ENCODE data around the gene ACOT8.

The ACOT8 gene

DNA sequence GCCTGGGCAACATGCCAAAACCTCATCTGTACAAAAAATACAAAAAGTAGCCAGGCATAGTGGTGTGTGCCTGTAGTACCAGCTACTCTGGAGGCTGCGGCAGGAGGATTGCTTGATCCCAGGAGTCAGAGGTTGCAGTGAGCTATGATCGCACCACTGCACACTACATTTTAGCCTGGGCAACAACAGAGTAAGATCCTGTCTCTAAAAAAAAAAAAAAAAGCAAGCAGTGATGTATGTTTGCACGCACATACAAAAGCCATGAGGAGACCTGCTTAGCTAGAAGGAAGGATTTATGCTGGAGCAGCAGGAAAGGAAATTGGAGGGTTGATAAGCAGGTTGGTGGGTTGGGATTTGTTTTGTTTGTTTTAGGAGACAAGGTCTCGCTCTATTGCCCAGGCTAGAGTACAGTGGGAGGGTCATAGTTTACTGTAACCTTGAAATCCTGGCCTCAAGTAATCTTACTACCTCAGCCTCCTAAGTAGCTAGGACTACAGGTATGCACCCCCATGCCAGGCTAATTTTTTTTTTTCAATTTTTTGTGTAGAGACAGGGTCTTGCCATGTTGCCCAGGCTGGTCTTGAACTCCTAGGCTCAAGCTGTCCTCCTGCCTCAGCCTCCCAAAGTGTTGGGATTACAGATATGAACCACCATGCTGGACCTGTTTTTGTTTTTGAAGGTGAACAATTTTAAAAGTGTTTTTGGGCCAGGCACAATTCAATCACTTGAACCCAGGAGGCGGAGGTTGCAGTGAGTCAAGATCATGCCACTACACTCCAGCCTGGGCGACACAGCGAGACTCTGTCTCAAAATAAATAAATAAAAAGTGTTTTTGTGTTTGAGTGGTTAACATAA is 4.3 kb upstream of the ACOT8 start:
- Mint-ChIP-seq H3K9me3 (no peaks in the 10 kb centered on the region), H3K4me1 (peaks cover 34% of the 10 kb centered on the region), H3K4me3 (no peak overlapping the region), H3K36me3 (ENCODE audit: low read depth) (no peaks in the 10 kb centered on the region), H3K27ac (no peak overlapping the region), H3K27me3 (ENCODE audit: low read depth) (no peaks in the 10 kb centered on the region)
- TF ChIP-seq, protein P1, sequence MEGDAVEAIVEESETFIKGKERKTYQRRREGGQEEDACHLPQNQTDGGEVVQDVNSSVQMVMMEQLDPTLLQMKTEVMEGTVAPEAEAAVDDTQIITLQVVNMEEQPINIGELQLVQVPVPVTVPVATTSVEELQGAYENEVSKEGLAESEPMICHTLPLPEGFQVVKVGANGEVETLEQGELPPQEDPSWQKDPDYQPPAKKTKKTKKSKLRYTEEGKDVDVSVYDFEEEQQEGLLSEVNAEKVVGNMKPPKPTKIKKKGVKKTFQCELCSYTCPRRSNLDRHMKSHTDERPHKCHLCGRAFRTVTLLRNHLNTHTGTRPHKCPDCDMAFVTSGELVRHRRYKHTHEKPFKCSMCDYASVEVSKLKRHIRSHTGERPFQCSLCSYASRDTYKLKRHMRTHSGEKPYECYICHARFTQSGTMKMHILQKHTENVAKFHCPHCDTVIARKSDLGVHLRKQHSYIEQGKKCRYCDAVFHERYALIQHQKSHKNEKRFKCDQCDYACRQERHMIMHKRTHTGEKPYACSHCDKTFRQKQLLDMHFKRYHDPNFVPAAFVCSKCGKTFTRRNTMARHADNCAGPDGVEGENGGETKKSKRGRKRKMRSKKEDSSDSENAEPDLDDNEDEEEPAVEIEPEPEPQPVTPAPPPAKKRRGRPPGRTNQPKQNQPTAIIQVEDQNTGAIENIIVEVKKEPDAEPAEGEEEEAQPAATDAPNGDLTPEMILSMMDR (IDR thresholded peaks at IDR 0.05; ENCODE audit: unreplicated experiment in 3 of 3): no peak

DNA sequence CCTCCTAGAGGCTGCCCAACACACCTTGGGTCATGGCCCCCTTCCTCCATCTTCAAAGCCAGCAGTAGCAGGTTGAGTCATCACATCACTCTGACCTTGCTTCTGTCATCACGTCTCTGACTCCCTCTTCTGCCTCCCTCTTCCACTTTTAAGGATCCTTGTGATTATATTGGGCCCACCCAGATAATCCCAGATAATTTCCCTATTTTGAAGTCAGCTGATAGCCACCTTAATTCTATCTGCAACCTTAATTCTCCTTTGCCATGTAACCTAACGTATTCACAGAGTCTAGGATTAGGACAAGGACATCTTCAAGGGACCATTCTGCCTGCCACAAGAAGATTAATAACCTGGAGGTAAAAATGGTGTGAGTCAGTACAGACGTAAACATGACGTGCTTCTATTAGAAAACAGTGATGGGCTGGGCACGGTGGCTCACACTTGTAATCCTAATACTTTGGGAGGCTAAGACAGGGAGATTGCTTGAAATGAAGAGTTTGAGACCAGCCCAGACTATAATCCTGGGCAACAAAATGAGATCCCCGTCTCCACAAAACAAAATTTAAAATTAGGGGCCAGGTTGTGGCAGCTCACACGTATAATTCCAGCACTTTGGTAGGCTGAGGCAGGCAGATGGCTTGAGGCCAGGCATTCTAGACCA is 3.5 kb upstream of the ACOT8 start:
- Mint-ChIP-seq H3K27me3 (ENCODE audit: low read depth) (no peaks in the 10 kb centered on the region), H3K4me3 (peak overlapping the region; percentile 38 to 73 (median 50)), H3K36me3 (ENCODE audit: low read depth) (no peaks in the 10 kb centered on the region), H3K27ac (peak overlapping the region in 1 of 3 experiments; percentile 17), H3K4me1 (peaks cover 35% of the 10 kb centered on the region), H3K9me3 (no peaks in the 10 kb centered on the region)
- TF ChIP-seq, protein P1 (IDR thresholded peaks at IDR 0.05; ENCODE audit: unreplicated experiment in 3 of 3): no peak

DNA sequence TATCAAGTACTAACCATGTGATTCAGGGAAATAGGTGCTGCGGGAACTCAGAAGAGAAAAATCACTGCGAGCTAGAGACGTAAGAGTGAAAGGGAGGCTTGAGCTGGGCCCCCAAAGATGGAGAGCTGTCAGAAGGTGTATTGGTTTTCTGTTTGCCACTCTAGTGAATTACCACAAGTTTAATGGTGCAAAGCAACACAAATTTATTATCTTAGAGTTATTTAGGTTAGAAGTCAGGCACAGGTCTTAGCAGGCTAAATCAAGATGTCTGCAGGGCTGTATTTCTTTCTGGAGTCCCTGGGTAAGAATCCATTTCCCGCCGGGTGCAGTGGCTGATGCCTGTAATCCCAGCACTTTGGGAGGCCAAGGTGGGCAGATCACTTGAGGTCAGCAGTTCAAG is 2.7 kb upstream of the ACOT8 start:
- no peaks in the 10 kb centered on the region for H3K27me3 Mint-ChIP-seq (ENCODE audit: low read depth)
- no peak overlapping the region for H3K4me3 Mint-ChIP-seq

DNA sequence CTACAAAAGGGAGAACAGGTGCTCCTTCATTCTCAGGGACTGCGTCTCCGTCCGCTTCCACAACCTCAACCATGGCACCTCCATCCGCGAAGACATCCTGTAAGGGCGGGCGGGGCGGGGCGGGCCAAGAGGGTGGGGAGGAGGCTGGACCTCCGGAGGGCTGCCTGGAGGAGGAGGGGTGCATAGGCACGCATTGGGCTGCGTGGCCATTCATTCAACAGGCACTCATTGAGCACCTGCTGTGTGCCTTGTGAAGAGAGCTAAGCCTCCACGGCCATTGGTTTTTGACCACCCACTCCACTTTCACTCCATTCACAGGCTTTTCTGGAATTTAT is 657 bp upstream of the ACOT8 start:
- no peaks in the 10 kb centered on the region for H3K27me3 Mint-ChIP-seq (ENCODE audit: low read depth)
- H3K4me3 Mint-ChIP-seq: peak overlapping the region; percentile 93 to 95 (median 94)
- peak overlapping the region; percentile 89 to 97 (median 92) for H3K27ac Mint-ChIP-seq
- TF ChIP-seq, protein P1 (IDR thresholded peaks at IDR 0.05; ENCODE audit: unreplicated experiment in 3 of 3): no peak
- peaks cover 5% of the 10 kb centered on the region for H3K36me3 Mint-ChIP-seq (ENCODE audit: low read depth)
- no peaks in the 10 kb centered on the region for H3K9me3 Mint-ChIP-seq
- H3K4me1 Mint-ChIP-seq: peaks cover 49% of the 10 kb centered on the region

More for the DNA sequence above, 2.7 kb upstream of the ACOT8 start:
- TF ChIP-seq, protein P1 (IDR thresholded peaks at IDR 0.05; ENCODE audit: unreplicated experiment in 3 of 3): no peak
- no peak overlapping the region for H3K27ac Mint-ChIP-seq
- H3K4me1 Mint-ChIP-seq: peaks cover 39% of the 10 kb centered on the region
- H3K9me3 Mint-ChIP-seq: no peaks in the 10 kb centered on the region
- no peaks in the 10 kb centered on the region for H3K36me3 Mint-ChIP-seq (ENCODE audit: low read depth)

DNA sequence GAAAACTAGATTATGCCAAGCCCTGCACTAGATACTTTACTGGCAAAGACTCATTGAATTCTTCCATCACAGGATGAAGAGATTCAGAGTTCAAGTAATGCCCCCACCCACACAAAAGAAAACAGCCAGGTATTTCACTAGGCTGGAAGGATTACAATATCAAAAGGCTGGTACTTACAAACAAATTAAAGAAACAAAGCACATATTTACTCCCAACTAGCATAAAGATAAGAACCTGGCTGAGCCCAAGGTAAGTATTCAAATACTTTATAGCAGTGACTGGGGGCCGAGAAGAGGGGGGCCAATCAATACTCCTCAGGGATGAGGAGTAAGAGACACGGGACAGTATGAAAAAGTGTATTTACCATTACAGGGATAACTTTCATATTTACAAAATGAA is 3.7 kb downstream of the ACOT8 start:
- TF ChIP-seq, protein P1 (IDR thresholded peaks at IDR 0.05; ENCODE audit: unreplicated experiment in 3 of 3): no peak
- H3K4me1 Mint-ChIP-seq: peaks cover 32% of the 10 kb centered on the region
- H3K9me3 Mint-ChIP-seq: no peaks in the 10 kb centered on the region
- H3K27ac Mint-ChIP-seq: no peak overlapping the region
- peak overlapping the region; percentile 52 to 76 (median 53) for H3K4me3 Mint-ChIP-seq
- H3K27me3 Mint-ChIP-seq (ENCODE audit: low read depth): no peaks in the 10 kb centered on the region
- peaks cover 22% of the 10 kb centered on the region for H3K36me3 Mint-ChIP-seq (ENCODE audit: low read depth)

Data from nephron (organoid).